CD4-positive, CD25-positive, alpha-beta regulatory T cell (primary cell): Measurements from ENCODE around the gene GTF3C4. TPM values are rescaled to one million over a fixed set of nuclear protein-coding genes. Genes with fewer than 3 reads are reported as not detected.

ENCODE experiments used
- ATAC-seq, 2 donors: fragments of 150-1000 bp; cut with Tn5 transposase; one replicate each; pipeline ENCODE4 v1.10.0; 2021; ENCODE audit warnings: low read depth in 2 of 2, moderate number of reproducible peaks in 2 of 2, moderate library complexity in 1 of 2
- DNase-seq, 3 donors: peaks; one replicate each; pipeline versions ENCODE4 v3.0.0 to v3.0.0-alpha.2; 2012 to 2022; ENCODE audit warnings: mixed read lengths in 1 of 3
- H3K27ac ChIP-seq: one replicate; pipeline ENCODE4 v1.7.0; 2013; ENCODE audit warnings: mild to moderate bottlenecking, low read length; ENCODE audit not compliant: insufficient read depth, poor library complexity, severe bottlenecking
- H3K27me3 ChIP-seq: one replicate; pipeline ENCODE4 v1.7.0; 2013; ENCODE audit warnings: low read length; ENCODE audit not compliant: control insufficient read depth, insufficient read depth
- H3K36me3 ChIP-seq: one replicate; pipeline ENCODE4 v1.7.0; 2013; ENCODE audit warnings: mild to moderate bottlenecking, low read length, moderate library complexity; ENCODE audit not compliant: control insufficient read depth, insufficient read depth
- H3K4me1 ChIP-seq: 2 replicates; pipeline ENCODE4 v1.7.0; 2013; ENCODE audit warnings: mild to moderate bottlenecking, low read length; ENCODE audit not compliant: insufficient read depth, control insufficient read depth, poor library complexity, severe bottlenecking
- H3K4me3 ChIP-seq: one replicate; pipeline ENCODE4 v1.7.0; 2013; ENCODE audit warnings: low read depth, mild to moderate bottlenecking, low read length, moderate library complexity
- H3K9me3 ChIP-seq, 2 experiments: 1 replicate in 1 of 2; 2 replicates in 1 of 2; pipeline ENCODE4 v1.7.0; 2013; ENCODE audit warnings: low read length in 2 of 2, mild to moderate bottlenecking in 1 of 2, moderate library complexity in 1 of 2; ENCODE audit not compliant: control insufficient read depth in 2 of 2
- H3K27ac Mint-ChIP-seq, 3 donors: one replicate each; pipeline ENCODE4 v1.8.0; 2020 to 2022; ENCODE audit warnings: mild to moderate bottlenecking in 3 of 3, mixed read lengths in 3 of 3, moderate library complexity in 2 of 3
- H3K27me3 Mint-ChIP-seq: one replicate; pipeline ENCODE4 v1.8.0; 2022; ENCODE audit warnings: mild to moderate bottlenecking, mixed read lengths
- H3K36me3 Mint-ChIP-seq: one replicate; pipeline ENCODE4 v1.8.0; 2020; ENCODE audit warnings: mixed read lengths
- H3K4me1 Mint-ChIP-seq, 4 donors: one replicate each; pipeline ENCODE4 v1.8.0; 2020 to 2022; ENCODE audit warnings: mixed read lengths in 4 of 4, mild to moderate bottlenecking in 1 of 4
- H3K4me3 Mint-ChIP-seq, 4 donors: one replicate each; pipeline ENCODE4 v1.8.0; 2020 to 2022; ENCODE audit warnings: mild to moderate bottlenecking in 4 of 4, mixed read lengths in 4 of 4, moderate library complexity in 3 of 4
- H3K9me3 Mint-ChIP-seq, 7 donors: one replicate each; pipeline ENCODE4 v1.8.0; 2020 to 2022; ENCODE audit warnings: mixed read lengths in 7 of 7, mild to moderate bottlenecking in 3 of 7, moderate library complexity in 2 of 7
- polyA plus RNA-seq, 4 donors: library from polyadenylated mRNA; unstranded; fragments of 300-500 nt; fragmentation: Illumina TruSeq; gene quantifications; one replicate each; pipeline ENCODE4 v1.2.3, GENCODE V29; 2021
- total RNA-seq: library from RNA; stranded (reverse); gene quantifications from one replicate; pipeline ENCODE4 v1.2.3, GENCODE V29; 2022

GTF3C4 gene
- total RNA-seq (10.2 TPM), polyA plus RNA-seq (1 to 10 TPM; 2.8 to 4.5 (median 3.4) TPM)

DNA sequence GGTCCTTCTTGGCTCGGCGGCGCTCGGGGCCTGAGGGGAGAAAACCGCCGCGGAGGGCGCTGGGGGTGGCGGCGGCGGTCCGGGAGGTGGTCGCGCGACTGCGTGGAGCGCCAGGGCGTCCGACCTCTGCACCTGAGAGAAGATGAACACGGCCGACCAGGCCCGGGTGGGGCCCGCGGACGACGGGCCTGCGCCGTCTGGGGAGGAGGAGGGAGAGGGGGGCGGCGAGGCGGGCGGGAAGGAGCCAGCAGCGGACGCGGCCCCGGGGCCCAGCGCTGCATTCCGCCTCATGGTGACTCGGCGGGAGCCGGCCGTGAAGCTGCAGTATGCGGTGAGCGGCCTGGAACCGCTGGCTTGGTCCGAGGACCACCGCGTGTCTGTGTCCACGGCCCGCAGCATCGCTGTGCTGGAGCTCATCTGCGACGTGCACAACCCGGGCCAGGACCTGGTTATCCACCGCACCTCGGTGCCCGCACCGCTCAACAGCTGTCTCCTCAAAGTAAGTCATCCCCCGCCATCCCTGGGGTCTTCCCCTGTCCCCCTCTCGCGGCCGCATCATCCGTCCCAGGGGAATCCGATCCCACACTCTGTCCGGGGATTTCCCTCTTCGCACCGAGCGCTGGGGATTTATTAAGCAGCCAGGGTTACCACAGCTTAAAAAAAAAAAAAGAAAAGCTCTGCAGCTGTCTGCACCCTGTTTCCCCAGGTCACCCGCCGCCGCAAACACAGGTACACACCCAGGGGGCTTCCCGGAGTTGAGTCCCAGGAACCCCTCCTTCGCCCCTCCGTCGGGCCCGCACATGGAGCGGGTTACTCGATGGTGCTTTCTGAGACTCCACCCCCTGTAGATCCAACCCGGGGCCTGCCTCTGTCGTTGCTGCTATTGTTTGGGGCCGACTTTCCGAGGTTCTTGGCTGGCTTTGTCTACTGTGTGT is at the start of gene GTF3C4:
Gene GTF3C4 (plus strand): TSS at position 8 of the 935 bp plus-strand sequence. CDS start 135 bp downstream, at position 143.
- Mint-ChIP-seq H3K36me3 (peaks cover 6% of the 10 kb centered on the region), H3K4me3 (peak within 1 kb of the TSS; percentile 90 to 95 (median 94)), H3K4me1 (peaks cover 25 to 74% (median 47%) of the 10 kb centered on the region in 4 donors), H3K27me3 (no peaks in the 10 kb centered on the region), H3K27ac (peak within 1 kb of the TSS; percentile 93 to 97 (median 94)), H3K9me3 (no peaks in the 10 kb centered on the region)
- Histone ChIP-seq H3K27ac (peak within 1 kb of the TSS; percentile 97), H3K9me3 (no peaks in the 10 kb centered on the region), H3K4me1 (peaks cover 42% of the 10 kb centered on the region), H3K27me3 (no peaks in the 10 kb centered on the region), H3K36me3 (no peaks in the 10 kb centered on the region), H3K4me3 (peak within 1 kb of the TSS; percentile 87)
- DNase-seq, result peak in 2 of 3 donors; percentile 50 to 58
- peak; percentile 6 to 18 for ATAC-seq

GRCh38 chr9:132622159-132622558 is 48.1 kb upstream of the GTF3C4 start:
- no peaks in the 10 kb centered on the region for H3K27me3 Mint-ChIP-seq
- H3K36me3 Mint-ChIP-seq, result peaks cover 54% of the 10 kb centered on the region
- no peak for ATAC-seq
- H3K36me3 ChIP-seq, result peaks cover 32% of the 10 kb centered on the region
- peaks cover 0 to 2% (median 0%) of the 10 kb centered on the region in 4 donors for H3K4me1 Mint-ChIP-seq
- no peak overlapping the region for H3K27ac ChIP-seq
- H3K4me3 ChIP-seq, result no peak overlapping the region
- H3K27ac Mint-ChIP-seq, result no peak overlapping the region
- H3K9me3 Mint-ChIP-seq, result no peaks in the 10 kb centered on the region
- H3K9me3 ChIP-seq, result no peaks in the 10 kb centered on the region
- H3K4me1 ChIP-seq, result no peaks in the 10 kb centered on the region
- H3K27me3 ChIP-seq, result no peaks in the 10 kb centered on the region
- no peak for DNase-seq
- no peak overlapping the region for H3K4me3 Mint-ChIP-seq

- DNase-seq (no peak), ATAC-seq (no peak)
- Mint-ChIP-seq H3K27me3 (no peaks in the 10 kb centered on the region), H3K4me1 (no peaks in the 10 kb centered on the region), H3K27ac (peak overlapping the region in 1 of 3 donors; percentile 58), H3K36me3 (peaks cover 60% of the 10 kb centered on the region), H3K9me3 (no peaks in the 10 kb centered on the region), H3K4me3 (no peak overlapping the region)
- H3K4me3 ChIP-seq, result no peak overlapping the region
- H3K36me3 ChIP-seq, result peaks cover 48% of the 10 kb centered on the region
- no peaks in the 10 kb centered on the region for H3K4me1 ChIP-seq
- H3K27ac ChIP-seq, result no peak overlapping the region
- H3K27me3 ChIP-seq, result no peaks in the 10 kb centered on the region
- H3K9me3 ChIP-seq, result no peaks in the 10 kb centered on the region
Observed at GRCh38 chr9:132626285-132626684, 44.0 kb upstream of the GTF3C4 start.

- peaks cover 65% of the 10 kb centered on the region for H3K36me3 Mint-ChIP-seq
- H3K9me3 Mint-ChIP-seq, result no peaks in the 10 kb centered on the region
- DNase-seq, result no peak
- H3K4me3 Mint-ChIP-seq, result no peak overlapping the region
- H3K27ac Mint-ChIP-seq, result no peak overlapping the region
- Histone ChIP-seq H3K27ac (no peak overlapping the region), H3K9me3 (no peaks in the 10 kb centered on the region), H3K36me3 (peaks cover 50% of the 10 kb centered on the region), H3K4me3 (no peak overlapping the region), H3K27me3 (no peaks in the 10 kb centered on the region), H3K4me1 (no peaks in the 10 kb centered on the region)
- no peaks in the 10 kb centered on the region for H3K27me3 Mint-ChIP-seq
- no peak for ATAC-seq
- no peaks in the 10 kb centered on the region for H3K4me1 Mint-ChIP-seq
Observed at GRCh38 chr9:132627106-132627505, 43.2 kb upstream of the GTF3C4 start.

DNA sequence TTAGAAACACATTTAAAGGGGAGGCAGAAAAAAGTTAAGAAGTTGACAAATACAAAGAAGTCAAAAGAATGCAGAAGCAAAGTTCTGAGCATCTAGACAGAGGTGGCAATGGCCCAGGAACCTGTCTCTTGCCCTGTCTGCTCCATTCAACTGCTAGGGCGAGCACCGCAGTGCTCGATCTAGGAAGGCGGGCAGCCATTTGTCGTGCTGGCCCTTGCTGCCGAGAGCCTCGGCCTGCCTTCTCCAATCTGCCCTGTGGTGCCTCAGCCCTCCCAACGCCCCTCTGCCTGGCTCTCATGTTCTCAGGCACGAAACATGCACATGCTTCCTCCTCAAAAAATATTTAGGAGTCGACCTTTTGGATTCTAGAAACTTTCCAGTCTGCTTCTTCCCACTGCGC is 42.7 kb upstream of the GTF3C4 start:
- Histone ChIP-seq H3K36me3 (peaks cover 53% of the 10 kb centered on the region), H3K4me3 (no peak overlapping the region), H3K4me1 (no peaks in the 10 kb centered on the region), H3K27ac (no peak overlapping the region), H3K9me3 (no peaks in the 10 kb centered on the region), H3K27me3 (no peaks in the 10 kb centered on the region)
- Mint-ChIP-seq H3K27me3 (no peaks in the 10 kb centered on the region), H3K4me3 (no peak overlapping the region), H3K27ac (no peak overlapping the region), H3K9me3 (no peaks in the 10 kb centered on the region), H3K36me3 (peaks cover 62% of the 10 kb centered on the region), H3K4me1 (no peaks in the 10 kb centered on the region)
- ATAC-seq (no peak), DNase-seq (no peak)

- ATAC-seq (no peak), DNase-seq (no peak)
- H3K27ac Mint-ChIP-seq, result no peak overlapping the region
- no peak overlapping the region for H3K4me3 Mint-ChIP-seq
- H3K27me3 Mint-ChIP-seq, result no peaks in the 10 kb centered on the region
- H3K36me3 ChIP-seq, result peaks cover 53% of the 10 kb centered on the region
- no peaks in the 10 kb centered on the region for H3K27me3 ChIP-seq
- peaks cover 62% of the 10 kb centered on the region for H3K36me3 Mint-ChIP-seq
- H3K4me3 ChIP-seq, result no peak overlapping the region
- no peaks in the 10 kb centered on the region for H3K9me3 Mint-ChIP-seq
- no peak overlapping the region for H3K27ac ChIP-seq
- peaks cover 0 to 4% (median 0%) of the 10 kb centered on the region in 4 donors for H3K4me1 Mint-ChIP-seq
- H3K4me1 ChIP-seq, result no peaks in the 10 kb centered on the region
- H3K9me3 ChIP-seq, result no peaks in the 10 kb centered on the region
Observed at GRCh38 chr9:132628746-132629145, 41.5 kb upstream of the GTF3C4 start.

GRCh38 chr9:132630116-132630515 is 40.1 kb upstream of the GTF3C4 start:
- Histone ChIP-seq H3K36me3 (peaks cover 47% of the 10 kb centered on the region), H3K27me3 (no peaks in the 10 kb centered on the region), H3K4me1 (no peaks in the 10 kb centered on the region), H3K9me3 (no peaks in the 10 kb centered on the region), H3K27ac (no peak overlapping the region), H3K4me3 (no peak overlapping the region)
- Mint-ChIP-seq H3K27me3 (no peaks in the 10 kb centered on the region), H3K36me3 (peaks cover 59% of the 10 kb centered on the region), H3K4me1 (peaks cover 0 to 4% (median 0%) of the 10 kb centered on the region in 4 donors), H3K4me3 (no peak overlapping the region), H3K9me3 (no peaks in the 10 kb centered on the region), H3K27ac (no peak overlapping the region)
- DNase-seq, result no peak
- ATAC-seq, result no peak
